IPS-NIHi11 (cell line): ENCODE data around the gene ELMO3.

Experiments used
- DNase-seq: peaks from one replicate; pipeline ENCODE4 v3.0.0; 2012; ENCODE audit warnings: mixed read lengths, low spot score

ELMO3 gene

DNA sequence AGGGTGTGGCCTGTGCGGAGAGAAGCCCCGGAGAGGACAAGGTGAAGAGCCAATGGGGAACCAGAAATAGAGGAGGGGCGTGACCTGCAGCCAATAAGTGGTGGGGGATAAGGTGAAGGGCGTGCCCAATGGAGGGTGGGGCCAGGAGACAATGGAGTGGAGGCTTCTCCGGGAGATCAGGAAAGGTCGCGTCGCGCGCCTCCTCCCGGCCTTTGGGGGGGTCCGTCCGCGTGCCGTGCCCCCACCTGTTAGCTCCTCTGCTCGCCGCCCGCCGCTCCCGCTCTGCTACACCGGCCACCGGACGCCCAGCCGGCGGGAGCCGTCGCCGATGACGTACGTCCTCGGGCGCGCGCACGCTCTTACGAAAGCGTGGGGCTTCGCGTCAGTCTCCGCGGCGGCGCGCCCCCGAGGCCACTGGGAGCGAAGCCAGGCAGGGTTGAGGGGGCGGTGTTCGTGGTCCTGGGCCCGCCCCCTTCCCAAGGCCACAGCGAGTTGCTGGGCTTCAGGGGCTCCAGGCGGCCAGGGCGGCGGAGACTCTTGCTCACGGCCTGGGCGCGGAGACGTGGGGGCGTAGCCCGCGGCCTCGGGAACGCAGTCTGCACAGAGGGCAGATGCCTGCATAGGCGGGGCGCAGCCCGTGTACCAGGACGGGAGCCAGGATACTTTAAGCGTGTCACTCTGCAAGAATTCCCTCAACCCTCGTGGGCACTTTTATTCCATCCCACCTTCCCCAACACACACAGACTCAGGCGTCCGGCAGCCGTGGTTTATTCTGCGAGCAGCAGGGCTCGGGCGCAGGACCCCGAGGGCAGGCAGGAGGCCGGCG, 15.1 kb upstream of the ELMO3 start, which contains the start of gene MATCAP1:
MATCAP1 (minus strand) TSS at position 337 of the 826 bp plus-strand sequence. CDS start 3,353 bp downstream, outside the sequence.
- peak; percentile 98 for DNase-seq

DNA sequence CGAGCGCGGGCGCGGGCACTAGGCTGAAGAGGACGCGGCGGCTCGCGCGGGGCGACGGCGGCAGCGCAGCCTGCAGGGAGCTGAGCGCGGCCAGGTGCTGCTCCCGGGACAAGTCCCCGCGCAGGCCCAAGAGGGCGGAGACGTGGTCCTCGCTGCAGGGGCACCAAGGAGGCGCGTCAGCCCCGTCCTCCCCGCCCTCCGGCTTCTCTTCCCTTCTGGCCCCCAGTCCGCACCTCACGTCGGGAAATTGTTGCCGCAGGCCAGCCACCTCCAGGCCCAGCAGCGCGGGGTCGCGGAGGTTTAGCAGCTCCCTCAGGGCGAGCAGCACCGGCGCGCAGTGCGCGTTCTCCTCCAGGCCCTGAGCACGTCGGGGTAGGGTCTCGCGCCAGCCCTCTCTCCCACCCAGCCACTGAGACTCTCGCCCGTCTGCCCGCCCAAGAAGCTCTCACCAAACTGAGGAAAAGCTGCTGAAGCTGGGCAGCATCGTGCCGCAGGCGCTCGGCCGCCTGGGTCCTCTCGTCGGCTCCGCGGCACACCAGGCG, 14.4 kb upstream of the ELMO3 start:
- peak; percentile 23 for DNase-seq

DNA sequence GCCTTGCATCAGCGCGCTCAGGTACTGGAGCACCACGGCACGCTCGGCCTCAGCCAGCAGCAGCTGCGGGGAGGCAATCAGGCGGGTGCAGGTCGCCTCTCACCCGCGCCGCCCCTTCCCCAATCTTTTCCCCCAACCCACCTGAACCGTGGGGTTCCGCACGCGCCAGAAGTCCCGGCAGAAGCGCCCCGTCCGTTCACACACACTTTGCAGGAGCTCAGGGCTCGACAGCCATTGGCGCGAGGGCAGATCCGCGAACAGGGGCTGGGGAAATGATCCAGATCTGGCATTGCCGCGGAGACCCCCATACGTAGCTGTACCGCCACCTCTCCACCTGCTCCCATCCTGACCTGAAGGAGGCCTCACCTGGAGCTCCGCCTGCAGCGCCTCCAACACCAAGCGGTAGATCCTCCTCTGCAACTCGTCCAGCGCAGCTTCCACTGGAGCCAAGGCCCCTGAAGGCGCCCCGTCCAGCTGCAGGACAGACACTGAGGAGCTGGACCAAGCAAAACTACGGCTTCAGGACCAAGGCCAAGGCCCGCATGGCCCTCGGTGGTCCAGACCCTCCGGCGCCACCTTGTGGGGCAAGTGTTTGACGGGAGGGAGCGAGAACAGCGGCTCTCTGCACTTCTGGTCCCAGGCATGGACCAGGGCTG, 13.8 kb upstream of the ELMO3 start:
- DNase-seq, result peak; percentile 79

DNA sequence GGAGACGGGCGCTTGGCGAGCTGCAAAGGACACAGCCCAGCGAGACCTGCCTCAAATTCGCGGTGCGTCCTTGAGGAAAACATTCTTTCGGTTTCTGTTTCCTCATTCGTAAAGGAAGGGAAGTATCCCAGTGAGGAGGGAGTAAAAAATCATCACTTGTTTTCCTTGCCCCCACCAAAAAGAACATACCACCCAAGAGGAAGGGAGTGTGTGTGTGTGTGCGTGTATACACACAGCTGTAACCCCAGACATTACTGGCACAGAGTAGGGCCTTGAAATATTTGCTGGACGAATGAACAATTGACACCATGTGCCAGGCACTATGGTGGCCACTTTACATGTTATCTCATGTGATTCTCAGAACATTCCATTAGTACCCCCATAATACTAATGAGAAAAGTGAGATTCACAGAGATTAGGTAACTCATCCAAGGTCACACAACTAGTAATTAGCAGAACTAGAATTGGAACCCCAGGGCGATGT, 13.2 kb upstream of the ELMO3 start:
- no peak for DNase-seq

DNA sequence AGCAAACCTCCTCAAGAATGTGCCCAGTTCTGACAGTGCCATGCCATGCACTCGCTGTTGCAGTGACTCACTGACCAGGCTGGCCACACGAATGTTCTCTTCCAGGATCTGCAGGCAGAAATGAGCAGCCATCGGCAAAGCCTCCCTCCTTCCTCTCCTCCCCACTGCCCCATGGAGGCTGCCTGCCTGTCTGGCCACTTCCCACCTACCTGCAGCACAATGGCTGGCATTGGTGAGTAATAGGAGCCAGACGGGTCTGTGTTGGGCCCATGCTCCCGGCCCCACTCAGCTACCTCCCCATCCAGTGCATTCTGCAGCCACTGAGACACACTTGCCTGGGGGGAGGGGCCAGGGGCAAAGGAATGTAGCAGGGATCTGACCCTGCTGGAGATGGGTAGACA, 12.4 kb upstream of the ELMO3 start:
- no peak for DNase-seq

DNA sequence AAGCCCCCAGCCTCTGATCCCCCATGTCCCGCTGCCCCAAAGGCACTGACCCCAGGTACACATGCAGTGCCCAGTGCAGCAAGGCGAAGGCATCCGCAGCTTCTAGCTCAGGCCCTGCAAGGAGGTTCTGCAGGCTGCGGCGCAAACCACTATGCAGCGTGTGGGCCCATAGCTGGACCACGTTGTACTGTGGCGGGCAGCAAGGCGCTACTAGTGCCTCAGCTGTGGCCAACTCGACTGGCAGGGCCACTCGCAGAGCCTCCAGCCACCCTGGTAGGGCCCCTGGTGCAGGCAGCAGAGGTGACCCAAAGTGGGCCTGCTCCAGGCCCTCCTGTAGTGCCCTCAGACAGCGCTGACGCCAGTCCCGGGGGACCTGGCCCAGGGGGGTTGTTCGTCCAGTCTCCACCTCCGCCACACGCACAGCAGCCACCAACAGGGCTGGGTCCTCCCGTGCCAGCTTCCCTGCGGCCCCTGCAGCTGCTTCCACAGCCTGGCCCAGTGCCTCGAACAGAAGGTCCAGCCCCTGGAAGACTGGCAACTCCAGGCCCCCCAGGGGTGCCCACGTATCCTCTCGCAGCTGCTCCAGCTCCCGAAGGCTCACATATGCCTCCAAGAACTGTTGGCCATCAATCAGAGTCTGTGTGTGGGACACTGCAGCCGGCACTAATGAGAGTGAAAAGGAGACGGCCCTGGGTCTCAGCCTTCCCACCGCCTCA, 11.6 kb upstream of the ELMO3 start:
- no peak for DNase-seq

DNA sequence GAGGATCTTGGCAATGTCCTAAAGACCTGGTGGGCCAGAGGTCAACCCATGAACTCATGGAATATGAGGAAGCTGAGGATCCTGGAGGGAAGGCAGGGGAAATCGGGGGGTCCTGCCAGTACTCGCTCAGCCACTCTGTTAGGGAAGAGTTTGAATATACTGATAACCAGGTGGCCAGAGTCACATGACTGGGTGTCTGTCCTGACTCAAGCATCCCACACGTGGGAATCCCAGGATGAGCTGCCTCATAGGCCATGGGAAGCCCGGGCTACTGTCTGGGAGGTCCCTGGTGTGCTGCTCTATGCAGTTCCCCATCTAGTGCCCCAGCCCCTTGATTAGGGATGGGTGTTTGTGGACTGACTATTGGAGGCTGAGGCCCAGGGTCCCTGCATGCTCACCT, 10.6 kb upstream of the ELMO3 start:
- DNase-seq, result no peak

DNA sequence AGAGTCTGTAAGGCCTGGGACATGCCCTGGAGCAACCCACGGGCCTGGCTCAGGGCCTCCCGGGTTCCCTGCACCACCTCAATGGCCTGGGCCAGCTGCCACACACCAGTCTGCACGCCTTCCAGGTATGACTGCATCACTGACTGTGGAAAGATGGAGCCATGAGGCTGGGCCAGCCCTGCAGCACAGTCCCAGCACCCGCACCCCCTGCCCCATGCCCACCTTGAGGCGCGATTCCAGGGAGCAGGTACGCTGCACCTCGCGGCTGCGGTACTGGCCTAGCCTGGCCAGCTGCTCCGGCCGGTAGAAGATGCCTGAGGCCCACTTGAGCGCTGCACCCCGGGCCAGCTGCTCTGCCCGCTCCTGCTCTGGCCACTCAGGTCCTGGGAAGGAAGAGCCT, 10.1 kb upstream of the ELMO3 start:
- DNase-seq, result no peak

DNA sequence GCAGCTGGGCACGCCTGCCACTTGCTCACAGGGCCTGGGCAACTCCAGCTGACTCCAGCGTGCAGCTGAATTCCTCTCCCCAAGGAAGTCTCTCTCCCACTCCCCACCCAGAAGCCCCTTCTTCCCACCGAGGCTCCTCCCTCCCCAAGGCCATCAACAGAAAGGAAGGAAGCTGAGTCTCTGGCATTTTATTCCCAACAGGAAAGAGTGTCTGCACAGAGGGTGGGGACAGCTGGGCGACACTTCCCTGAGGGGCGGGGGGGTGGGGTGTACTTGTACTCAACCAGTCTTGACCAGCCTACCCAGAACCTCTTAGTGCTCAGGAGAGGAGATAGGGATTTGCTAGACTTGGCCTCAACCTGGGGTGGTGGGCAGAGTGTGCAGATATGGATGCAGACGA, 8.9 kb upstream of the ELMO3 start, which contains the start of gene EXOC3L1:
EXOC3L1 (minus strand) TSS at position 96 of the 400 bp plus-strand sequence. CDS start 460 bp downstream, outside the sequence.
- no peak for DNase-seq

DNA sequence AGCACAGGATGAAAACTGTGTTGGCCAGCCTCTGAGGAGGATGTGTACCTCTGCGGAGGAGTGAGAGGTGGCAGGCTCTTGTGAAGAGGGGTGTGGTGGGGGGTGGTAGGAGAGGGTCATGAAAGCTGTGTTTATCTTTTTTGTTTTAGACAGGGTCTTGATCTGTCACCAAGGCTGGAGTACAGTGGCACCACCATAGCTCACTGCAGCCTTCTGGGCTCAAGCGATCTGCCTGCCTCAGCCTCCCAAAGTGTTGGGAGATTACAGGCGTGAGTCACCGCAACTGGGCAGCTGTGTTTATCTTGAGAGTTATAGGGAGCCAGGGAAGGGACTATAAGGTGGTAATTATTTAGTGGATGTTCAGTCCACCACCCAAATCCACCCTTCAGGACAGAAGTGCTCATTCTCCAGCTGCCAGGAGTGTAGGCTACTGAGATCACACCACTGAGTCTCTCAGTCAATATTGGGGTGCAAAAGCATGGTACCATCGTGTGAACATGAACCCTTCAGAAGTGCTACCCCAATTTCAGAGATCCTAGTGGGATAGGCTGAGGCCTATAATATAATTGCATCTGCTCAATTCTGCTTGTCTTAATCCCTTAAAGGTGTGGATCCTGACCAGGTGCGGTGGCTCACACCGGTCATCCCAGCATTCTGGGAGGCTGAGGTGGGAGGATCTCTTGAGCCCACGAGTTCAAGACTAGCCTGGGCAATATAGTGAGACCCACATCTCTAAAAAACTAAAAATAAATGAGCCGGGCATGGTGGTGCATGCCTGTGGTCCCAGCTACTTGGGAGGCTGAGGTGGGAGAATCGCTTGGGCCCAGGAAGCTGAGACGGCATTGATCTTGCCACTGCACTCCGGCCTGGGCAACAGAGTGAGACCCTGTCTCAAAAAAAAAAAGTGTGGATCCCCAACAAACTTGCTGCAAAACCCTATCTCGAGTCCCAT, 8.2 kb upstream of the ELMO3 start:
- DNase-seq, result no peak

DNA sequence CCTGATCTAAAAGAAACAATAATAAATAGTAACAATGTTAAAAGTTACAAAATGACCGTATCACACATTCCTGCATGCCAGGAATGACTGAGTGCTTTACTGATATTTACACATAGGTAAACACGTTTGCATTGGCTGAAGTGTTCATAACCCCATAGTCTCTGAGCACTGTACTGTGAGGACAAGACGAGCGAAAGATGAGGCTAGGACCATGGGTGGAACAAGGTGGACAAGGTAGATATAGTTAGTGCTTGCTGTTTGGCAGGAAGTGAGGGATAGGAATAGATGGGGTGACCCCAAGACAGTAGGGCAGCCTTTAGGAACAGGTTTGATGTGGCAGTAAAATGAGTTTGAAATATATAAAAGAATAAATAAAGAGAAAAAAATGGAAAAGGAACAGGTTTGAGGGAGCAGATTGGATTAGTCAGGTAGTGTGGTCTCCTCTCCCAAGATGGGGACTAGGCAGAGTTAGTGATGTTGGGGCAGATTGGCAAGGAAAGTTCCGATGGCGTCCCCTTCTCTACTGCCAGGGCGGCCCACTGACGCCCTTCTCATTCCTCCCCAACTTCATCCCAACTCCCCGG, 7.4 kb upstream of the ELMO3 start:
- no peak for DNase-seq

DNA sequence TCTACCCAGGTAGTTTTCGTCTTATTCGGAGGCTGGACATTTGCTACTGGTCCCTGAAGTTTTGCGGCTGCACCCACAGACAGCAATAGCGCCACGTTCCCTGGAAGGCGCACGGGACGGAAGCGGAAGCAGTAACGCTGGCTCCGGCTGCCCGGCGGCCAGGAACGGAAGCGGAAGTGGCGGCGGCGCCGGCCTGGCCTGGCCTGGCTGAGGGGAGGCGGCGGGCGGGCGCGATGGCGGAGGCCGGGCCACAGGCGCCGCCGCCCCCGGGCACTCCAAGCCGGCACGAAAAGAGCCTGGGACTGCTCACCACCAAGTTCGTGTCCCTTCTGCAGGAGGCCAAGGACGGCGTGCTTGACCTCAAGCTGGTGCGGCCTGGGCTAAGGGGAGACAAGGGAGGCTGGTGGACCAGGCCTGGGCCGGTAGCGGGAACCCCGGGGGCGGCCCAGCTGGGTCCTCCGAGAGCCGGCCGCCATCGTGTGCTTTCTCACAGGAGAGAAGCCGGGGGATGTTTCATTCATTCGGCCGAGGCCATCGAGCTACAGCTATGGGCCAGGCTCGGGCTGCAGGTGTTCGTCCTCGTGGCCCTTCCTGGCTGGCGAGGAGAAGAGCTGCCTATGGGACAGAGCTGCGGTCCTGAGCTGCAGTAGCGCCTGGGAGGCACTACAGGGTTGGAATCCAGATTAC, 6.8 kb upstream of the ELMO3 start, which contains the start of gene E2F4:
E2F4 (plus strand) TSS at position 161 of the 687 bp plus-strand sequence; CDS start at position 234, 73 bp downstream.
- peak; percentile 98 for DNase-seq

DNA sequence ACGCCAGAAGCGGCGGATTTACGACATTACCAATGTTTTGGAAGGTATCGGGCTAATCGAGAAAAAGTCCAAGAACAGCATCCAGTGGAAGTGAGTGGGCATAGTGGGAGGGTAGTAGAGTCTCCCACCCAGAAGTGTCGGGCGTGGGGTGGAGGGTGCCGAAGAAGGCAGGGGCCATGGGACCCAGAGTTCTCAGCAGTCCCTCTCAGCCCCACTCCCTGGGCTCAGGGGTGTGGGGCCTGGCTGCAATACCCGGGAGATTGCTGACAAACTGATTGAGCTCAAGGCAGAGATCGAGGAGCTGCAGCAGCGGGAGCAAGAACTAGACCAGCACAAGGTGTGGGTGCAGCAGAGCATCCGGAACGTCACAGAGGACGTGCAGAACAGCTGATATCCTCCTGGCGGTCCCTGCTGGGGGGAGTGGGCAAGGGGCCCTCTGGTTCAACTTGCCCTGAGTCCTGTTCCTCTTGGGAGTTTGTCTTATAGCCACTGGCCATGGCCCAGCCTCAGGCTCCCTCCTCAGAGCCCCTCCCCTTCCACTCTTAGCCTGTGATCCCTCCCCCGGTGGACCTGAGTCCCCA, 6.1 kb upstream of the ELMO3 start:
- DNase-seq, result no peak

DNA sequence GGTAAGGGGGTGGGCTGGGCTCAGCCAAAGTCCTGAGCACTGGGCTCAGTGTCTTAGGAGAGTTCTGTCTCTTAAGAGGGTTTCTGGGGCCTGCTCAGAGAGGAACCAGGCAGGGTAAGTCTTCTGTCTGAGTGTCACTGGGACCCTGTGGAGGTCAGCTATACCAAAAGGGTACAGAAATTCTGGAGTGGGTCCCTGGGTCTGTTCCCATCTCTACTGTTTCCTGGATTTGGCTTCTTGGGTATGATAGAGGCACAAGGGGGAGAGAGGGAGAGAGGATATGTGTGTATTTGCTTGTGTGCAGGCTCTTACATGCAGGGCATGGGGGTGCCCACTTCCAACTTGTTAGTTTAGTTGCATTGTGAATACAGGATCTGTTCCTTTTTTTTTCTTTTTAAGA, 5.4 kb upstream of the ELMO3 start:
- no peak for DNase-seq

DNA sequence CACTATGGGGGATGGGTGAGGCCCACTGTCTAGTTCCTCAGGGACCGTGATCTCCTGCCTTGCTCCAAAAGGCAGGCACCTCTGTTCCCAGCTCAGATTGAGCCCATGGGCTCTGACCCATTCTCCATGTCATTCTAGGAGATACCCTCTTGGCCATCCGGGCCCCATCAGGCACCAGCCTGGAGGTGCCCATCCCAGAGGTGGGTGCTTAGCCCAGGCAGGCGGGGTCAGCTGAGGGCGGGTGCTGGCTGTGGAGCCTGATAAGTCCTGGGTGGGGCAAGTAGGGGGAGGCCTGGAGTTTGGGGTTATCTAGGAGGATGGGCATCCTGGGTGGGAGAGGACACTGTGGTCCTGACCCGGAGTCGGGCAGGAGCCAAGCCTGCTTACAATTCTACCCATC, 4.7 kb upstream of the ELMO3 start:
- DNase-seq, result no peak

DNA sequence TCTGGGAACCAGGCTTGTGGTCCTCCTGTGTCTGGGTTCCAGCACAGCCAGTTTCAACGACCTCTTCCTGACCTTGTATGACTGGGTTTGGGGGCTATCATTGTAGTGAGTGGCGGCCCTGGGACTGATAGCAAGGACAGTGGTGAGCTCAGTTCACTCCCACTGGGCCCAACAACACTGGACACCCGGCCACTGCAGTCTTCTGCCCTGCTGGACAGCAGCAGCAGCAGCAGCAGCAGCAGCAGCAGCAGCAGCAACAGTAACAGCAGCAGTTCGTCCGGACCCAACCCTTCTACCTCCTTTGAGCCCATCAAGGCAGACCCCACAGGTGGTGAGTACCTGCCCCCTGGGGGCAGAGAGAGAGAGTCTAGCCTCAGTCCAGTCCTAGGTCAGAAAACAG, 3.3 kb upstream of the ELMO3 start:
- no peak for DNase-seq

DNA sequence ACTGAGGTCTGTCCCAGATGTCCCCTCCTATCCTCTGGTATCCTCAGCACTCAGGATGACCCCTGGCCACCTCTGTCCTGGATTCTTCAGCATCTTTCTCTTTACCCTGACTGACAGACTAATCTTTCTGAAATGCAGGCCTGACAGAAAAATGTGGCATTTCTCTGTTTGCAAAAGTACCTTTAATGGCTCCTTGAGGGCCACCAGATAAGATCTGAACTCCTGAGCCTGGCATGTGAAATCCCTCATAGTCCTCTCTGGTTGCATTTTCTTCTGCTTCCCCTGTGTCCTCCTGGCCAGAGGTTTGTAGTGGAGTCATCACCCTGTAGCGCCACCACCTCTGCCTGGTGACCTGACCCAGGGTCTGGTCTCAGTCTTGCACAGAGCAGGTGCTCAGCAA, 2.0 kb upstream of the ELMO3 start:
- DNase-seq, result no peak

DNA sequence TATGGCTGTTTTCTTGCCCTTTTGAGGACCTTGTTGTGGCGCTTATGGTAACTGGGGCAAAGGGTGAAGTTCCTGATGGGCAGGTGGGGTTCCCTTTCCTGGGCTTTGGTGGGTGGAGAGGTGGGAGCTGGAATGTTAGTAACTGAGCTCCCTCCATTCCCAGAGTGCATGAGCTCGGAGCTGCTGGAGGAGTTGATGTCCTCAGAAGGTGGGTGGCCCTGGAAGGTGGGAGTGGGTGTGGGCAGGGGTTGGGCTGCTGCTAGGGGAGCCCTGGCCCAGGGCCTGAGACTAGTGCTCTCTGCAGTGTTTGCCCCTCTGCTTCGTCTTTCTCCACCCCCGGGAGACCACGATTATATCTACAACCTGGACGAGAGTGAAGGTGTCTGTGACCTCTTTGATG, 1.2 kb upstream of the ELMO3 start:
- DNase-seq, result no peak

DNA sequence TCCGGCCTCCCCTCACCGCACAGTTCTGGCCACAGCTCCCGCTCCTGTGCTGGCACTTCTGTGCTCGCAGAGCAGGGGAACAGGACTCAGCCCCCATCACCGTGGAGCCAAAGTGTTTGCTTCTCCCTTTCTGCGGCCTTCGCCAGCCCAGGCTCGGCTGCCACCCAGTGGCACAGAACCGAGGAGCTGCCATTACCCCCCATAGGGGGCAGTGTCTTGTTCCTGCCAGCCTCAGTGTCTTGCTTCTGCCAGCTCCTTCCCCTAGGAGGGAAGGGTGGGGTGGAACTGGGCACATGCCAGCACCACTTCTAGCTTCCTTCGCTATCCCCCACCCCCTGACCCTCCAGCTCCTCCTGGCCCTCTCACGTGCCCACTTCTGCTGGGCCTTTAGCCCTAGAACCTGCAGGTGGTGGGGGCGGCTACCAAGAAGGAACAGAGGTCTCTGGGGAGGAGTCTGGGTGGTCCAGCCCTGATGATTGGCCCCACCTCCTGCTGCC, 645 bp upstream of the ELMO3 start:
- peak; percentile 77 for DNase-seq
